Raji (cell line): ENCODE data around the gene CD53.

ENCODE experiments used
- POLR2A ChIP-seq: IDR thresholded peaks from 2 replicates; pipeline ENCODE4 v1.6.1; 2011; ENCODE audit warnings: low read depth, low read length, control low read depth; ENCODE audit not compliant: insufficient read depth

Gene CD53, protein sequence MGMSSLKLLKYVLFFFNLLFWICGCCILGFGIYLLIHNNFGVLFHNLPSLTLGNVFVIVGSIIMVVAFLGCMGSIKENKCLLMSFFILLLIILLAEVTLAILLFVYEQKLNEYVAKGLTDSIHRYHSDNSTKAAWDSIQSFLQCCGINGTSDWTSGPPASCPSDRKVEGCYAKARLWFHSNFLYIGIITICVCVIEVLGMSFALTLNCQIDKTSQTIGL

DNA sequence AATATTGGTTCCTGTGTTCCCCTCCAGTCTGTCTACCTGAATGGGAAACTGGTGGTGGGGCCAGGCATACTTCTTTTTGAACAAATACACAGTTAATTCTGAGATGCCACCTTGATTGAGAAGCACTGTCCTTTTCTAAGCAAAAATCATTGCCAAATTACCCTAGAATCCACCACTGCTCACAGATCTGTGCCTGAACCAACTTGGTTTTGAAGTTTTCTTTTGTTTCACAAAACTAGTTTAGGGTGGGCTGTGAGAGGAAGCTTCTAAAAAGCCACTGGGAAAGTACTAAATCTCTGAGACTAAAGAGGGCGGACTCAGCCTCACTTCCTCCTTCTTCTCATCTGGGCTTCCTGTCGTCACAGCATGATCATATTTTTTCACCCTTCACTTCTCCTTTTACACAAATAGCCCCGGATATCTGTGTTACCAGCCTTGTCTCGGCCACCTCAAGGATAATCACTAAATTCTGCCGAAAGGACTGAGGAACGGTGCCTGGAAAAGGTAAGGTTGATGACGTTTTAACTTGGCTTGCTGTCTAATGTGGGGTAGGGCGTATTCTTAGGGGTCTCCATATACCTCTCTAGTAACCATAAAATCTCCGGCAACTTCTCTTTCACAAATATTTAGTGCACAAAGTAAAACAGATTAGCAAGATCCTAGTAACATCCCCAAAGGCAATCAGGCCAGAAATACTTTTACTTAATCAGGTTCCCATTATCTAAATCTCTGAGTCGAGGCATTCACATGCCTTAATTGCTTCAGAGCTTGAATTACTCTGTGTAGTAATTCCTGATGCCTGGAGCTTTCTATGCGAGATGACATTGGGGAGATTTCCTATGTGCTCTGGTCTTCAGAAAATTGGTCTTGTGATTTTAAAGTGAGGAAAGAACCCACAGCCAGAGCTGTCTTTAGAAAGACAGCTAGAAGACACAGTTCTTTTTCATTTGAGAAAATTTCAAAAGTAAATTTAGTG is at the start of gene CD53:
CD53 (plus strand) TSS at position 404 of the 976 bp plus-strand sequence. CDS start 18,261 bp downstream, outside the sequence.
- peak; percentile 62 for TF ChIP-seq POLR2A

DNA sequence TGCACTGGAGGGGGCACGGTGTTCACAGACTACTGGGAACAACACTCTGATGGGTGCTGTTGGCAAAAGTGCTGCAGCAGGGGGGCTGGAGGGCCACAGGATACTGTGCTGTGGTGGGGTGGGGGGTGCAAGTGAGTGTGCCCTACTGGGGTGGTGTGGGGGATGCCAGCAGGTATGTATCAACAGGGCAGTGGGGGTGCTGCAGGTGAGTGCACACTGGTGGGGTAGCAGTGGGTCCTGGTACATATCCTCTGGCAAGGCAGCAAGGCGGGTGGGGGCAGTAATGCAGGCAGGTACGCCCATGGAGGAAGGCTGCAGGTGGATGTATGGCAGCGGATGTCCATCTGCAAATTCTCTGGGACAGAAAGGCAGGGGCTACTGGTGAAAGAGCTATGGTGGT is 48.8 kb upstream of the CD53 start:
- TF ChIP-seq POLR2A: no peak

DNA sequence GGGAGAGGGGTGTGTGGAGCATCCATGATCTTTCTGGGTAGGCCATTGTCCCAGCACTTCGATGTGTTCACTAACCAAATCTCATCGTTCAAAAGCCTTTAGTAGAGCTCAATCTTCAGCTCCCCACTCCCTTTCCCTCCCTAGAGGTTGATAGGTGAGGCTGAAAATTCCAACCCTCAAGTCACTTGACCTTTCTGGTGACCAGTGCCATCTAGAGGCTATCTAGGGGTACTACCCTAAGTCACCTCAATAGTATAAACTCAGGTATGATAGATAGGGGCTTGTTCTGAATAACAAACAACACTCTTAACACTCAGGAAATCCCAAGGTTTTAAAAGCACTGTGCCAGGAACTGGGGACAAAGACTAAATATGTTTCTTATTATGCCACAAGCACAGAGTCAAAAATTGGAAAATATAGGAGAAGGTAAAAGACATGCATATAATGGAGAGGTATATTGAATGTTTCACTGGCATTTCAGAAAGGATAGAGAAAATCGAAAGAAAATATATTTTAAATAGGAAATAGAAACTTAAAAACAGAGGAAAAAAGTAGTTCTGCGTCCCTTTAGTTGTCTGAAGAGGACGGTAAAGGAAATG is 42.9 kb upstream of the CD53 start:
- no peak for TF ChIP-seq POLR2A

DNA sequence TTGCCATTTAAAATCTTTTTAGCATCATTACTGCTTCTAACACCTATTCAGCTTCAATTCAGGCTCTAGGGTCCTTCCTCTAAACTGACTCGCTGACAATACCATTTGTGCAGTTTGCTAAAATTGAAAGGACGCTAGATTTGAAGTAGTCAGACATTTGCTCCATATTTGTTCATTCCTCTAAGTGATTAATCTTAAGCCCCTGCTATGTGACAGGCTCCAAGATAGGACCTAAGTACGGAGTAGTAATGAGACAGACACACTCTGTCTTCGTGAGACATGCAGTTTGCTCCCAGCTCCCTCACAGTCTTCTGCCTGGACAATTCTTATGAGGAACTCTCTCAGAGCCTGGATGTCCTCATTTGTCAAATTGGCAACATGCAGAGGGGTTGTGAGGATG is 26.1 kb upstream of the CD53 start:
- no peak for TF ChIP-seq POLR2A

DNA sequence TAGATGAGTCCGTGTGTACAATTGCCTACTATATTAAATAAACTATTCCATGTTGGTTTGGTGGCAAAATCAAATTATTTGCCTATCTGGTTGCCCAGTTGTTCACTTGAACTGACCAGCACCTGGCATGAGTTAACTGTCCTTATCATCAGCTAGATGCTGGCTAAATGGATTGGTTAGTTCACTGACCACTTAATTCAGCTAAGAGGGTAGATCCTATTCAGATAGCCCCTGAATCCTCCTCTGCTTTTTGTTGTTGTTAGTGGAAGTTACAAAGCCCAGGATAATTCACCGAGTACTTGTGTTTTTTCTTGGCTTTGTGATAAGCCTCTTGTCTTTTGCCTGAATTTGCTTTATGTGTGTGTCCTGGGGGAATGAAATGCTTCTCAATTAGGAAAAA is 22.8 kb upstream of the CD53 start:
- no peak for TF ChIP-seq POLR2A

DNA sequence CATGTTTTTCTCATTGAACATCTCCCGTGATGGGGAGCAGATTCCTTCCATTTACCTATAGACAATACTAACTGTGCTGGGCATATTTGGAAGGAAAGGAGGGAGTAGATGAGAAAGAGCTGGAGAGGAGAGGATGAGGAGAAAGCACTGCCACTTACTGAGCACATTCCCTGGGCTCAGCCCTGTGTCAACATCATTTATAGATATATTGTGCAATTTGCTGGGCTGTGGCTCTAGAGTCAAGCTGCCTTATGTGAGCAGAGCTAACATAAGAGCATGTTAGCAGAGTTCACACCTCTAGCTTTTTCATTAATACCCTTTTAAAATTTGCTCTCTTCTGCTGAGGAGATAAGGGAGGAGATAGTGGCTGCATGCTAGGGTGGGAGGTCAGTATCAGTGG is 22.3 kb upstream of the CD53 start:
- TF ChIP-seq POLR2A: no peak

DNA sequence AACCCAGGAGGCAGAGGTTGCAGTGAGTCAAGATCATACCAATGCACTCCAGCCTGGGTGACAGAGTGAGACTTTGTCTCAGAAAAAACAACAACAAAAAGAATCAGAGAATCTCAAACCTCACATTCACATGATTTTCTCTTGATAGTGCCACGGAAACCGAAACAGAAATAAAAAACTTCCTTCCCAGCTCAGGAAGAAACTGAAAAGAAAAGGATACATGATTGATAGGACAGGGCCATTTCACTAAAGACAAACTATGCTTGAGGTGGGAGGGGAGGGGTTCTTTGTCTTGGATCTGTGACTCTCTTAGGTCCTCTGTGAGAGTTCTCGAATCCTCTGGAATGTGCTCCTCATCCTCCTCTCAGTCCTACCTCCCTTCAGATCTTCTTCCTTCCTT is 19.8 kb upstream of the CD53 start:
- TF ChIP-seq POLR2A: no peak

DNA sequence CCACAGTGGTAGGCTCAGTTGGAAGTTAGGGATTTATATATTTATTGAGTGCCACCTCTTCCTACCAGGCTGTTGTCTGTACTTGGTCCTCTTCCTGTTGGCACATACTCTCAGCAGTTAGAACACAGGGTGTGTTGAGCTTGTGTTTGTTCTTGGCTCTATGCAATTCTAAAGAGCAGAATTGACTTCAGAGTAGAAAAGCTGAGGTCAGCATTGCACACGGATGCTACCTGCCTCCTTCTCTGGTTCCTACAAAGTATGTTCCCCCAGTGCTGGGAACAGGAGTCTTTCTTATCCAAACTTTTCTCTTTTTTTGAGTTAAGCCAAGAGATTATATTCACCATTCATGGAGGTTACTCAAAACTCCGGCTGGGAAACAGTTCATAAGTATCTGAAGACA is 16.5 kb upstream of the CD53 start:
- TF ChIP-seq POLR2A: no peak

DNA sequence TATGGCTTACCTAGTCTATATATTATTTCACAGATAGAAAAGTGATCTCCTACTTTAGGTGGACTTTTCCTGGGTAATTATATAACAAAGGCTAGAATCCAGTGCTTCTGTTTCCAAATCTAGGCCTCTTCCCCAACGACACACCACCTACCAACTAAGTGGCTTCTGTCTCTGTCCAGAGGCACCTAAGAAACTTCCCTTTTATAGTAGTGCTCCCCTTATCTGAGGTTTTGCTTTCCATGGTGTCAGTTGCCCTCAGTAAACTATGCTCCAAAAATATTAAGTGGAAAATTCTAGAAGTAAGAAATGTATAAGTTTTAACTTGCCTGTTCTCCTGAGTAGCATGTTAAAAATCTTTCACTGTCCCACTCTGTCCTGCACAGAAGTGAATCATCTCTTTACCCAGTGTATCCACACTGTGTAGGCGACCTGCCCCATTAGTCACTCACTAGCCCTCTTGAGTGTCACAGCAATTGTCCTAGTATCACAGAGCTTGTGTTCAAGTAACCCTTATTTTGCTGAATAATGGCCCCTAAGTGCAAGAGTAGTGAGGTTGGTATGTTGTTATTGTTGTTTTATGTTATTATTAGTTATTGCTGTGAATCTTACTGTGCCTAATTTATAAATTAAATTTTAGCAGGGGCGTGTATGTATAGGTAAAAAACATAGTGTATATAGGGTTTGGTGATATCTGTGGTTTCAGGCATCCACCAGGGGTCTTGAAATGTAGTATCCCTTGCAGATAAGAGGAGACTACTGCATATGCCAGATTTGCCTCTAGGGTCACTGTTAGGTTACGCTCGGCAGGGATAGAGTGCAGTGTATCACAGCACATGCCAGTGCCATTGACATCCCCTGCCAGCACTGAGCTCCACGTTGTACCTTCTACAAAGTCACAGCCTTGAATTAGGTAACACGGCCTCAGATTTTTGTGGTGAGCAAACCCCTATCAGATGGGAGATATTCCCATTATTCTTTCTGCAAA is 14.7 kb upstream of the CD53 start:
- TF ChIP-seq POLR2A: 0 out of 2 replicates have a peak, but pooled peaks have one; percentile 13

DNA sequence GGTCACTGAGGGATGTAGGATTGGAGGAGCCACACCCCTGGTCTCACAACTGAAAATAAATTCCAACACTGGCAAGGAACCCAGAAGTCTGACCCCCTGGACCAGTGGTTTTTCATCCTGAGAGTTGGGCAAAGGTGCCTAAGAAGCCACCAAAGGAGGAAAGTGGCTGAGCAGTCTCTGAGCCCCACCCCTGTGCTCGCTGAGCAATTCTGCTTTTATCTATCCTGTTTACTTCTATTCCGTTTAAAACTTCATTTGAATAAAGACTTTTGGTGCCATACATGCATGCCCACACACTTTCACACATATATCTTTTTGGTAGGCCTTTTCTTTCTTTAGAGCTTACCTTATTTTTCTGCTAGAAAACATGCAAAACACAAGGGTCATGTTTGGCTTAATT is 13.9 kb upstream of the CD53 start:
- TF ChIP-seq POLR2A: 0 out of 2 replicates have a peak, but pooled peaks have one; percentile 34

DNA sequence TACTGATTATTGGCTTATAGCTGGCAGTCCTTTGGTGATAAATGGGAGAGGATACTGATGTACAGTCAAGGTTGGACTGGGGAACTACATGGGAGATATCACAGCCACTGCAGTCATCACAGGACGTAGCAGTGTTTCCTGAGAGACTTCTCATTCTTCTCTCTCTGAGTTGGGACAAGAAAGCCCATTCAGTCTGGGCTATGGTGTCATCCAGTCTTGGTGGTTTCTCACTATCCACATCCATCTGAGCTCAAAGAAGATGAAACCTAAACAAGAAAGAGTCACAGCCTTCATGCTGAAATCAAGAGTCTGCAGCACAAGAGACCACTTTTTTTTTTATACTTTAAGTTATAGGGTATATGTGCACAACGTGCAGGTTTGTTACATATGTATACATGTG is 12.8 kb upstream of the CD53 start:
- TF ChIP-seq POLR2A: no peak

DNA sequence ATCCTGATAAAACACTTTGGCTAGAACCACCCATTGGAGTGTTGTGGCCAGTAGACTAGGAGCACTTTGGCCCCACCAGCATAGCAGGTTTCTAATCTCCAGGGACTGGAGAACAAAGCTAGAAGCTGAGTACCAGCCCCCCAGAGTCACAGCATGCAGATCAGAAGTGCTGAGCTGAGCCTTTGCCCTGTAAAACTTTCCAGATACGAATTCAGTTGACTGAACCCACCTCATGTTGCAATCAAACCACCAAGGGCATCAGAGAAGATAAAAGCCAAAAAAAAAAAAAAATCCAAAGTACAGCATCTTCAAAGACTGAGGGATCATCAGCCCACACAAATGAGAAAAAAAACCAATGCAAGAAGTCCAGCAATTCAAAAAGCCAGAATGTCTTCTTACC is 8.7 kb upstream of the CD53 start:
- TF ChIP-seq POLR2A: no peak

DNA sequence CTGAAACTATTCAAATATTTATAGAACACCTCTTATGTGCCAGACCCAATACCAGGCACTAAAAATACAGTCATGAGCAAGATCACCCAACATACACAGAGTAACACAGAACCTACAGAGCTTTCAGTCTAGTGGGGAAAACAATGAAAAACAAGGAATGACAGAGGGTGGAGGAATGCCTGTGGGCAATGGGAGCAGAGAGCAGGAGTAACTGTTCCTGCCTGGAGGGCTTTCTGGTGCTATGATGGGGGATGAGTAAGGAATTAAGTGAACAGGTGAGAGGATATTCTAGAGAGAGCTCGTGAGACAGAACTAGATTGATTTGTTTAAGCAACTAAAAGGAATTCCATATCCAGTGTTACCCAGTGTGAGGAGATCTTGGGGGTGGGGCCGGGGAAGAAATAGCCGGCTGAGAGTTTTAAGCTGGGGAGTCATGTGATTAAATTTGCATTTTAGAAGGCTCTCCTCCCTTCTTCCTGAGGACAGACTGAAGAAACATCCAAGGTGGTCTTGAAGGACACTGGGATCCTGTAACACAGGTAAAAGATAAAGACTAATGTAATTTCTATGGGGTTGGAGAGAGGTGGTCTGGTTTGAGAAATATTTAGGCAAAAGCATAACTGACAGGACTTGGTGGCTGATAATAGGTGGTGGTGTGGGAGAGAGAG is 2.1 kb upstream of the CD53 start:
- peak; percentile 63 for TF ChIP-seq POLR2A

DNA sequence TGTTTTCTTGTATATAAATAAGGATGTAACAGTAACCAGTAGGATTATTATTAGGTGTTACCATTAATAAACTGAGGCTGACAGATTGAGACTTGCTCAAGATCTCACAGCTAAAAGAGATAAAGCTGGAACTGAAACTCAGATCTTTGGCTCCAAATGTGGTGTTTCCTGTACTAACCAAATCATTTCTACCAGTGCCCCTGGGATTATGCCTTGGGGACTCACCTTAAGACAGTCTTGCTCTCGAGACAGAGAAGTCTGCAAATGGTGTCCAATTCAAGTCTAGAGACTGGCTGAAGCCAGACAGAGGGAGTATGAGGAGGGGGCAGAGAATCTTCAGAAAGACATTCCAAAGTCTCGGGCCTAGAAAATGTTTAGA is 593 bp upstream of the CD53 start:
- no peak; the same call in 1 of the 2 replicates for TF ChIP-seq POLR2A
